ENCODE measurements around the gene LHFPL2. TPM values are rescaled to one million over a fixed set of nuclear protein-coding genes. Genes with fewer than 3 reads are reported as not detected.

LHFPL2 gene
- total and polyA plus RNA-seq, 2 experiments from 2014 or later, result 10.6 to 50.8 TPM

DNA sequence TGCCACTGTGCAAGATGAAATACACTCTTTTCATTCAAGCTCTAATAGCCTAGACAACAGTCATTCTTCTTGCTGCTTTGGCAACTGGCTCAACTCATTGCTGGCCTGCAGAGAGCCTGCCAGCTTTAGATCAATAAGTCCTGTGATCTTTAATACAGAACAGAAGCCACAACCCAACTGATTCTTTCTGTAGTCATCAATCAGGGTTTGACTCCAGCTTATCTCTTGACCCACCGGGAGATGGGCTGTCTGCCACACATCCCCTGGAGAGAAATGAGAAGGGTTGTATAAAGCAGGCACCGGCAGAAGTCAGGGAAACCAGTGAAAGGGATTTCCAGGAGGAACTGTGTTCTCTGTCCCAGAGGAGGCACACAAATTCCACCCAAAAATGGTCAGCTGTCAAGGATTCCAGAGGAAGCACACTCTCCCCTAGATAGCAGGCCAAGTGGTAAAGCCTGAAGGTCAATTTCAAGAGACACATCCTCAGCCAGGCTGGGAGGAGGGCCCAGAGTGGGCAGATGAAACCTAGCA lies 24.5 kb downstream of the LHFPL2 start:
- peaks cover 23% of the 10 kb centered on the region for H3K4me1 Mint-ChIP-seq
- no peak overlapping the region for H3K4me2 ChIP-seq
- H3K79me2 ChIP-seq (replicated peaks; ENCODE audit: insufficient read depth), result peaks cover 87% of the 10 kb centered on the region
- no peak overlapping the region for H3K4me3 ChIP-seq
- TF ChIP-seq, protein P1, sequence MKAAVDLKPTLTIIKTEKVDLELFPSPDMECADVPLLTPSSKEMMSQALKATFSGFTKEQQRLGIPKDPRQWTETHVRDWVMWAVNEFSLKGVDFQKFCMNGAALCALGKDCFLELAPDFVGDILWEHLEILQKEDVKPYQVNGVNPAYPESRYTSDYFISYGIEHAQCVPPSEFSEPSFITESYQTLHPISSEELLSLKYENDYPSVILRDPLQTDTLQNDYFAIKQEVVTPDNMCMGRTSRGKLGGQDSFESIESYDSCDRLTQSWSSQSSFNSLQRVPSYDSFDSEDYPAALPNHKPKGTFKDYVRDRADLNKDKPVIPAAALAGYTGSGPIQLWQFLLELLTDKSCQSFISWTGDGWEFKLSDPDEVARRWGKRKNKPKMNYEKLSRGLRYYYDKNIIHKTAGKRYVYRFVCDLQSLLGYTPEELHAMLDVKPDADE (IDR thresholded peaks at IDR 0.05), result no peak
- TF ChIP-seq CREB1 (CRISPR knock-in tag; IDR thresholded peaks at IDR 0.05; ENCODE audit: low read depth) (no peak), ZNF331 (CRISPR knock-in tag; IDR thresholded peaks at IDR 0.05; ENCODE audit: low read depth) (no peak), STAT1 (IDR thresholded peaks at IDR 0.05; ENCODE audit: unreplicated experiment) (no peak), ZNF114 (CRISPR knock-in tag; IDR thresholded peaks at IDR 0.05) (no peak), JUNB (IDR thresholded peaks at IDR 0.05; ENCODE audit: unreplicated experiment) (no peak), POLR2AphosphoS5 (IDR thresholded peaks at IDR 0.05; ENCODE audit: low read depth) (no peak), EZH2phosphoT487 (IDR thresholded peaks at IDR 0.05; ENCODE audit: unreplicated experiment) (no peak), EZH2 (IDR thresholded peaks at IDR 0.05; ENCODE audit: low read depth, unreplicated experiment) (no peak), NANOG (IDR thresholded peaks at IDR 0.05; ENCODE audit: borderline replicate concordance) (no peak)
- TF ChIP-seq, protein P2, sequence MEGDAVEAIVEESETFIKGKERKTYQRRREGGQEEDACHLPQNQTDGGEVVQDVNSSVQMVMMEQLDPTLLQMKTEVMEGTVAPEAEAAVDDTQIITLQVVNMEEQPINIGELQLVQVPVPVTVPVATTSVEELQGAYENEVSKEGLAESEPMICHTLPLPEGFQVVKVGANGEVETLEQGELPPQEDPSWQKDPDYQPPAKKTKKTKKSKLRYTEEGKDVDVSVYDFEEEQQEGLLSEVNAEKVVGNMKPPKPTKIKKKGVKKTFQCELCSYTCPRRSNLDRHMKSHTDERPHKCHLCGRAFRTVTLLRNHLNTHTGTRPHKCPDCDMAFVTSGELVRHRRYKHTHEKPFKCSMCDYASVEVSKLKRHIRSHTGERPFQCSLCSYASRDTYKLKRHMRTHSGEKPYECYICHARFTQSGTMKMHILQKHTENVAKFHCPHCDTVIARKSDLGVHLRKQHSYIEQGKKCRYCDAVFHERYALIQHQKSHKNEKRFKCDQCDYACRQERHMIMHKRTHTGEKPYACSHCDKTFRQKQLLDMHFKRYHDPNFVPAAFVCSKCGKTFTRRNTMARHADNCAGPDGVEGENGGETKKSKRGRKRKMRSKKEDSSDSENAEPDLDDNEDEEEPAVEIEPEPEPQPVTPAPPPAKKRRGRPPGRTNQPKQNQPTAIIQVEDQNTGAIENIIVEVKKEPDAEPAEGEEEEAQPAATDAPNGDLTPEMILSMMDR (conservative IDR thresholded peaks at IDR 0.05; ENCODE audit: low read depth in 2 of 2), result no peak
- TF ChIP-seq, protein P3, sequence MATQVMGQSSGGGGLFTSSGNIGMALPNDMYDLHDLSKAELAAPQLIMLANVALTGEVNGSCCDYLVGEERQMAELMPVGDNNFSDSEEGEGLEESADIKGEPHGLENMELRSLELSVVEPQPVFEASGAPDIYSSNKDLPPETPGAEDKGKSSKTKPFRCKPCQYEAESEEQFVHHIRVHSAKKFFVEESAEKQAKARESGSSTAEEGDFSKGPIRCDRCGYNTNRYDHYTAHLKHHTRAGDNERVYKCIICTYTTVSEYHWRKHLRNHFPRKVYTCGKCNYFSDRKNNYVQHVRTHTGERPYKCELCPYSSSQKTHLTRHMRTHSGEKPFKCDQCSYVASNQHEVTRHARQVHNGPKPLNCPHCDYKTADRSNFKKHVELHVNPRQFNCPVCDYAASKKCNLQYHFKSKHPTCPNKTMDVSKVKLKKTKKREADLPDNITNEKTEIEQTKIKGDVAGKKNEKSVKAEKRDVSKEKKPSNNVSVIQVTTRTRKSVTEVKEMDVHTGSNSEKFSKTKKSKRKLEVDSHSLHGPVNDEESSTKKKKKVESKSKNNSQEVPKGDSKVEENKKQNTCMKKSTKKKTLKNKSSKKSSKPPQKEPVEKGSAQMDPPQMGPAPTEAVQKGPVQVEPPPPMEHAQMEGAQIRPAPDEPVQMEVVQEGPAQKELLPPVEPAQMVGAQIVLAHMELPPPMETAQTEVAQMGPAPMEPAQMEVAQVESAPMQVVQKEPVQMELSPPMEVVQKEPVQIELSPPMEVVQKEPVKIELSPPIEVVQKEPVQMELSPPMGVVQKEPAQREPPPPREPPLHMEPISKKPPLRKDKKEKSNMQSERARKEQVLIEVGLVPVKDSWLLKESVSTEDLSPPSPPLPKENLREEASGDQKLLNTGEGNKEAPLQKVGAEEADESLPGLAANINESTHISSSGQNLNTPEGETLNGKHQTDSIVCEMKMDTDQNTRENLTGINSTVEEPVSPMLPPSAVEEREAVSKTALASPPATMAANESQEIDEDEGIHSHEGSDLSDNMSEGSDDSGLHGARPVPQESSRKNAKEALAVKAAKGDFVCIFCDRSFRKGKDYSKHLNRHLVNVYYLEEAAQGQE (IDR thresholded peaks at IDR 0.05; ENCODE audit: unreplicated experiment), result no peak
- TF ChIP-seq, protein P4, sequence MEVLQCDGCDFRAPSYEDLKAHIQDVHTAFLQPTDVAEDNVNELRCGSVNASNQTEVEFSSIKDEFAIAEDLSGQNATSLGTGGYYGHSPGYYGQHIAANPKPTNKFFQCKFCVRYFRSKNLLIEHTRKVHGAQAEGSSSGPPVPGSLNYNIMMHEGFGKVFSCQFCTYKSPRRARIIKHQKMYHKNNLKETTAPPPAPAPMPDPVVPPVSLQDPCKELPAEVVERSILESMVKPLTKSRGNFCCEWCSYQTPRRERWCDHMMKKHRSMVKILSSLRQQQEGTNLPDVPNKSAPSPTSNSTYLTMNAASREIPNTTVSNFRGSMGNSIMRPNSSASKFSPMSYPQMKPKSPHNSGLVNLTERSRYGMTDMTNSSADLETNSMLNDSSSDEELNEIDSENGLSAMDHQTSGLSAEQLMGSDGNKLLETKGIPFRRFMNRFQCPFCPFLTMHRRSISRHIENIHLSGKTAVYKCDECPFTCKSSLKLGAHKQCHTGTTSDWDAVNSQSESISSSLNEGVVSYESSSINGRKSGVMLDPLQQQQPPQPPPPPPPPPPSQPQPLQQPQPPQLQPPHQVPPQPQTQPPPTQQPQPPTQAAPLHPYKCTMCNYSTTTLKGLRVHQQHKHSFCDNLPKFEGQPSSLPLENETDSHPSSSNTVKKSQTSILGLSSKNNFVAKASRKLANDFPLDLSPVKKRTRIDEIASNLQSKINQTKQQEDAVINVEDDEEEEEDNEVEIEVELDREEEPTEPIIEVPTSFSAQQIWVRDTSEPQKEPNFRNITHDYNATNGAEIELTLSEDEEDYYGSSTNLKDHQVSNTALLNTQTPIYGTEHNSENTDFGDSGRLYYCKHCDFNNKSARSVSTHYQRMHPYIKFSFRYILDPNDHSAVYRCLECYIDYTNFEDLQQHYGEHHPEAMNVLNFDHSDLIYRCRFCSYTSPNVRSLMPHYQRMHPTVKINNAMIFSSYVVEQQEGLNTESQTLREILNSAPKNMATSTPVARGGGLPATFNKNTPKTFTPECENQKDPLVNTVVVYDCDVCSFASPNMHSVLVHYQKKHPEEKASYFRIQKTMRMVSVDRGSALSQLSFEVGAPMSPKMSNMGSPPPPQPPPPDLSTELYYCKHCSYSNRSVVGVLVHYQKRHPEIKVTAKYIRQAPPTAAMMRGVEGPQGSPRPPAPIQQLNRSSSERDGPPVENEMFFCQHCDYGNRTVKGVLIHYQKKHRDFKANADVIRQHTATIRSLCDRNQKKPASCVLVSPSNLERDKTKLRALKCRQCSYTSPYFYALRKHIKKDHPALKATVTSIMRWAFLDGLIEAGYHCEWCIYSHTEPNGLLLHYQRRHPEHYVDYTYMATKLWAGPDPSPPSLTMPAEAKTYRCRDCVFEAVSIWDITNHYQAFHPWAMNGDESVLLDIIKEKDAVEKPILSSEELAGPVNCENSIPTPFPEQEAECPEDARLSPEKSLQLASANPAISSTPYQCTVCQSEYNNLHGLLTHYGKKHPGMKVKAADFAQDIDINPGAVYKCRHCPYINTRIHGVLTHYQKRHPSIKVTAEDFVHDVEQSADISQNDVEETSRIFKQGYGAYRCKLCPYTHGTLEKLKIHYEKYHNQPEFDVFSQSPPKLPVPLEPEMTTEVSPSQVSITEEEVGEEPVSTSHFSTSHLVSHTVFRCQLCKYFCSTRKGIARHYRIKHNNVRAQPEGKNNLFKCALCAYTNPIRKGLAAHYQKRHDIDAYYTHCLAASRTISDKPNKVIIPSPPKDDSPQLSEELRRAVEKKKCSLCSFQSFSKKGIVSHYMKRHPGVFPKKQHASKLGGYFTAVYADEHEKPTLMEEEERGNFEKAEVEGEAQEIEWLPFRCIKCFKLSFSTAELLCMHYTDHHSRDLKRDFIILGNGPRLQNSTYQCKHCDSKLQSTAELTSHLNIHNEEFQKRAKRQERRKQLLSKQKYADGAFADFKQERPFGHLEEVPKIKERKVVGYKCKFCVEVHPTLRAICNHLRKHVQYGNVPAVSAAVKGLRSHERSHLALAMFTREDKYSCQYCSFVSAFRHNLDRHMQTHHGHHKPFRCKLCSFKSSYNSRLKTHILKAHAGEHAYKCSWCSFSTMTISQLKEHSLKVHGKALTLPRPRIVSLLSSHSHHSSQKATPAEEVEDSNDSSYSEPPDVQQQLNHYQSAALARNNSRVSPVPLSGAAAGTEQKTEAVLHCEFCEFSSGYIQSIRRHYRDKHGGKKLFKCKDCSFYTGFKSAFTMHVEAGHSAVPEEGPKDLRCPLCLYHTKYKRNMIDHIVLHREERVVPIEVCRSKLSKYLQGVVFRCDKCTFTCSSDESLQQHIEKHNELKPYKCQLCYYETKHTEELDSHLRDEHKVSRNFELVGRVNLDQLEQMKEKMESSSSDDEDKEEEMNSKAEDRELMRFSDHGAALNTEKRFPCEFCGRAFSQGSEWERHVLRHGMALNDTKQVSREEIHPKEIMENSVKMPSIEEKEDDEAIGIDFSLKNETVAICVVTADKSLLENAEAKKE (CRISPR knock-in tag; IDR thresholded peaks at IDR 0.05), result no peak
- H3K36me3 Mint-ChIP-seq (ENCODE audit: low read depth), result peaks cover 76% of the 10 kb centered on the region
- H3K27ac ChIP-seq (ENCODE audit: low read depth), result no peak overlapping the region
- ATAC-seq (no peak), DNase-seq (ENCODE audit: low spot score) (no peak)
- no peaks in the 10 kb centered on the region for H3K9me2 ChIP-seq (ENCODE audit: insufficient read depth)
- H3K4me3 Mint-ChIP-seq, result no peak overlapping the region
- peaks cover 44% of the 10 kb centered on the region for H4K20me1 ChIP-seq (replicated peaks; ENCODE audit: insufficient read depth)
- H2AFZ ChIP-seq, result no peak overlapping the region
- no peaks in the 10 kb centered on the region for H3K4me1 ChIP-seq (ENCODE audit: insufficient read depth)
- H3K27me3 Mint-ChIP-seq (ENCODE audit: insufficient read depth, low read depth, poor library complexity), result peaks cover 4% of the 10 kb centered on the region
- no peak overlapping the region for H3K27ac Mint-ChIP-seq
- peaks cover 20% of the 10 kb centered on the region for H3K9me3 Mint-ChIP-seq
- H3K27me3 ChIP-seq (ENCODE audit: insufficient read depth), result no peaks in the 10 kb centered on the region
- peaks cover 19% of the 10 kb centered on the region for H3K36me3 ChIP-seq (ENCODE audit: insufficient read depth)
- no peaks in the 10 kb centered on the region for H3F3A ChIP-seq (replicated peaks; ENCODE audit: low read depth)
